Uterus (tissue), 4 donors: Measurements from ENCODE around the gene IDNK. TPM values are rescaled to one million over a fixed set of nuclear protein-coding genes. Genes with fewer than 3 reads are reported as not detected.

ENCODE experiments used
- DNase-seq, 2 donors: peaks; one replicate each; pipeline ENCODE4 v3.0.0-alpha.2; 2019 to 2020
- H3K27ac ChIP-seq, 2 donors: fragments of 200-600 bp; sonication (generic); 1 replicate in 1 of 2; 2 replicates in 1 of 2; pipeline ENCODE4 v1.5.1; 2016 to 2018
- H3K27me3 ChIP-seq, 2 donors: fragments of 200-600 bp; sonication (generic); one replicate each; pipeline ENCODE4 v1.5.1; 2018 to 2019; ENCODE audit warnings: control low read depth in 1 of 2
- H3K36me3 ChIP-seq, 2 donors: fragments of 200-600 bp; sonication (generic); one replicate each; pipeline ENCODE4 v1.5.1; 2019; ENCODE audit warnings: control low read depth in 1 of 2
- H3K4me1 ChIP-seq, 2 donors: fragments of 200-600 bp; sonication (generic); one replicate each; pipeline ENCODE4 v1.5.1; 2018 to 2019; ENCODE audit warnings: control low read depth in 1 of 2
- H3K4me3 ChIP-seq, 2 donors: fragments of 200-600 bp; sonication (generic); 1 replicate in 1 of 2; 2 replicates in 1 of 2; pipeline ENCODE4 v1.5.1; 2018 to 2019; ENCODE audit warnings: mild to moderate bottlenecking in 1 of 2
- H3K9me3 ChIP-seq, 2 donors: fragments of 200-600 bp; sonication (generic); one replicate each; pipeline ENCODE4 v1.5.1; 2019; ENCODE audit warnings: control low read depth in 1 of 2
- POLR2A ChIP-seq, 2 donors: fragments of 450-650 bp; IDR thresholded peaks; one replicate each; pipeline ENCODE4 v1.6.1; 2016; ENCODE audit warnings: antibody characterized with exemption in 2 of 2, mild to moderate bottlenecking in 1 of 2, moderate library complexity in 1 of 2
- intact Hi-C: fragments of 100-400 bp; cut with DNase I; formaldehyde crosslinking; loops from one replicate; pipeline ENCODE4 v1.15.1; 2023; ENCODE audit warnings: low total_unique reads
- total RNA-seq, 4 donors: library from RNA; depleted of rRNA in 3 of 4; stranded (reverse); fragments of >200 nt in 3 of 4; gene quantifications; one replicate each; pipeline versions ENCODE4 v1.1.0 to v1.2.4, GENCODE V29; 2014 to 2023
- TF ChIP-seq, protein P1 (sequence below), 4 experiments: fragments of 200-600 bp in 2 of 4; fragments of 450-650 bp in 2 of 4; sonication (generic) in 2 of 4; IDR thresholded peaks; one replicate each; pipeline ENCODE4 v1.5.1; 2016 to 2019; ENCODE audit warnings: antibody characterized with exemption in 4 of 4, mild to moderate bottlenecking in 2 of 4, moderate library complexity in 1 of 4
- donor health status: DM: yes; HTN: yes; CAD: no.

The IDNK gene
- total RNA-seq, 4 donors from 2014 or later: 2.6 to 5.5 (median 4.0) TPM; not detected in 1

DNA sequence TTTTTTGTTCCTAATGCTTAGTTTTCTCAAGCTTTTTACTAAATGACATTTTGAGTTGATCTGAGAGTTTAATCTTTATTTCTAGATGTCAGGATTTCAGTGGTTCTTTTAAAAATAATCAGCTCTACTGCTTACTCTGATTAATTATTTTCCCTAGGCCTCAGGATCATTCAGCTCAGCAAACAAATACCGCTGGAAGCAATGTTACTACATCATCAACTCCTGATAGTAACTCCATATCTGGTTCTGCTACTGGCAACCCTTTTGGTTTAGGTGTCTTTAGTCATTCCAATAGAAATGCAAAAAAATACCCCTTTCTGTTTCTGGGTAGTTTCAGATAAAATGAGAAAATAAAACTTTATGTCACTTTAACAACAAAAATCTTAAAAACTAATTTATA, 5.6 kb upstream of the IDNK start:
- H3K4me1 ChIP-seq: no peaks in the 10 kb centered on the region
- H3K36me3 ChIP-seq: no peaks in the 10 kb centered on the region
- DNase-seq: no peak
- no peaks in the 10 kb centered on the region for H3K9me3 ChIP-seq
- H3K27me3 ChIP-seq: no peaks in the 10 kb centered on the region
- intact Hi-C loops: no loop called here
- H3K27ac ChIP-seq: no peak overlapping the region
- no peak overlapping the region for H3K4me3 ChIP-seq
- TF ChIP-seq POLR2A (IDR thresholded peaks at IDR 0.05): no peak
- TF ChIP-seq, protein P1, sequence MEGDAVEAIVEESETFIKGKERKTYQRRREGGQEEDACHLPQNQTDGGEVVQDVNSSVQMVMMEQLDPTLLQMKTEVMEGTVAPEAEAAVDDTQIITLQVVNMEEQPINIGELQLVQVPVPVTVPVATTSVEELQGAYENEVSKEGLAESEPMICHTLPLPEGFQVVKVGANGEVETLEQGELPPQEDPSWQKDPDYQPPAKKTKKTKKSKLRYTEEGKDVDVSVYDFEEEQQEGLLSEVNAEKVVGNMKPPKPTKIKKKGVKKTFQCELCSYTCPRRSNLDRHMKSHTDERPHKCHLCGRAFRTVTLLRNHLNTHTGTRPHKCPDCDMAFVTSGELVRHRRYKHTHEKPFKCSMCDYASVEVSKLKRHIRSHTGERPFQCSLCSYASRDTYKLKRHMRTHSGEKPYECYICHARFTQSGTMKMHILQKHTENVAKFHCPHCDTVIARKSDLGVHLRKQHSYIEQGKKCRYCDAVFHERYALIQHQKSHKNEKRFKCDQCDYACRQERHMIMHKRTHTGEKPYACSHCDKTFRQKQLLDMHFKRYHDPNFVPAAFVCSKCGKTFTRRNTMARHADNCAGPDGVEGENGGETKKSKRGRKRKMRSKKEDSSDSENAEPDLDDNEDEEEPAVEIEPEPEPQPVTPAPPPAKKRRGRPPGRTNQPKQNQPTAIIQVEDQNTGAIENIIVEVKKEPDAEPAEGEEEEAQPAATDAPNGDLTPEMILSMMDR (IDR thresholded peaks at IDR 0.05): no peak

DNA sequence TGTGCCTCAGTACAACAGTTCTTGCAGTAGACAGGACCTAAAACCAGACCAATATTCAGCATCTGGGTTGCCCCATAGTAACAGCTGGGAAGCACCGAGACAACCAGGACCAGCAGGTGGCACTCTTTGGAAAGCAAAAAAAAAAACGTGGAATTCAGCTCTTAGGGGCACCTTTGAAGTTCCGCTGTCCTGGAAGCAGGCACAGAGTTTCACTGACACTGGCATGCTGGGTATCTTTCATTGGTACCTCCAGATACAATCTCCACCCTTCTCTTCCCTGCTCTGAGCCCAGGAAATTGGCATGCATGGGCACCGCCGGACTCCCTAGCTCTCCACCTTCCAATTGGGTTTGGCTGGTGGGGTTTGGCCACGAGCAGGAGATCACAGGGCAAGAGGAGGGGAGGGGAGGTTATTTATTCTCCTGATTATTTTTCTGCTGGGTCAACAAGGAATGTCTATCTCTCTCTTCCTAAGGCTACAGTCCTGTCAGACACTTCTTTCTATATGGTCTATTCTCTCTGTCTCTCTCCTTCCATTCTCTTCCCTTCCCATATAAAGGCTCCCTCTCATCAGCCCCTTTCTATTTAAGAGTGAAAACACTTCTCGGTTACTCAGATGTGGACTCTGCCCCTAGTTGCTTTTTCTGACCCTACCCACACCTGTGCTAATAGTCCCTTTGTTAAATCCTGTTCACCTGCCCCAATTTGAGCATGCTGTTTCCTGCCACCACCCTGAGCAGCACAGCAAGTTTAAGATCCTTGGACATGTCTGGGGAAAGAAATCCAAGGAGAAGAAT, 1.9 kb upstream of the IDNK start:
- Histone ChIP-seq H3K4me1 (no peaks in the 10 kb centered on the region), H3K27ac (no peak overlapping the region), H3K27me3 (no peaks in the 10 kb centered on the region), H3K36me3 (no peaks in the 10 kb centered on the region), H3K4me3 (no peak overlapping the region), H3K9me3 (no peaks in the 10 kb centered on the region)
- DNase-seq: no peak
- intact Hi-C loops: no loop called here
- TF ChIP-seq, protein P1 (IDR thresholded peaks at IDR 0.05): peak; percentile 39 to 66 (median 48)
- no peak for TF ChIP-seq POLR2A (IDR thresholded peaks at IDR 0.05)

DNA sequence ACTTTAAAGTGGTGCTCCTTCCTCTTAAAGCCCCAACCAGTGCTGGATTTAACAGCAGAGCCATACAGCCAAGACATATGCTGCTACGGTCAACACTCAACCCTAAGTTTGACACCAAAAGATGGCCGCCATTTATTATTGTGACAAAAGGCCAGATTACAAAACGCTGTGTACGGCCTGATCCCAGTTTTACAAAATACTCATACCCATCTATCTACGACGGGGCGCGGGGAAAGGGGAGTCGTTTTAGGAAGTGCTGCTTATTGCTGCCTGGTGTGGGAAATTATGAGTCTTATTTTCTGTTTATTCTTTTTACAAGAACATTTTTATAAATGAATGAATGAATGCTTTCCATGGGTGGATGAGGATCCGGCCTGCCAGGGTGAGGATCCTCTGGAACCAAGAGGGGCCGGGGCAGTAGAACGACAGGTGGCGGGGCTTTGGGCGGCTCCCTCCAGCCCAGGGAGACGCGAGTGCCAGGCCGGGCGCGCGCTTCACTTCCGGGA, 457 bp upstream of the IDNK start:
- TF ChIP-seq POLR2A (IDR thresholded peaks at IDR 0.05): no peak
- TF ChIP-seq, protein P1 (IDR thresholded peaks at IDR 0.05): no peak
- DNase-seq: peak in 1 of 2 donors; percentile 50
- Histone ChIP-seq H3K4me3 (peak overlapping the region; percentile 54 to 78), H3K27me3 (no peaks in the 10 kb centered on the region), H3K36me3 (no peaks in the 10 kb centered on the region), H3K27ac (peak overlapping the region; percentile 86 to 87), H3K4me1 (no peaks in the 10 kb centered on the region), H3K9me3 (no peaks in the 10 kb centered on the region)
- intact Hi-C loops: no loop called here

DNA sequence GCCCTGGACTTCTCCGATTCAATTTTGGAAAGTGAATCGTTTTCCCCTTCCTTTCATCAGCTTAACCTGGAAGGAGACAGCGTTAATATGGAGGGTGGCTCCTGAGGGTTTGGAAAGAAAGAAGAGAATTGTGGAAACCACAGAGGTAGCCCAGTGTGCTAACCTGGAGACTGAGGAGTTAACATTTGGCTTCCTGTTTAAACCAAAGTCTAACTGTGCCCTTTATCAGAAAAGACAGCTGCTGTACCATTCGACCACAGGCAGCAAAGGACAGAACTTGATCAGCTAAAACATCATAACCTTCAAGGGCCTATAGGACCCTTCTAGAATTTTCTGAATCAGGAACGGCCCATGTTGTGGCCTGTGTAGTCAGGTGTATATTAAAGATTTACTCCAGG, 735 bp downstream of the IDNK start:
- Histone ChIP-seq H3K27ac (peak overlapping the region; percentile 86 to 87), H3K36me3 (no peaks in the 10 kb centered on the region), H3K4me1 (no peaks in the 10 kb centered on the region), H3K27me3 (no peaks in the 10 kb centered on the region), H3K9me3 (no peaks in the 10 kb centered on the region), H3K4me3 (peak overlapping the region; percentile 54 to 78)
- no peak for DNase-seq
- intact Hi-C loops: no loop called here
- TF ChIP-seq, protein P1 (IDR thresholded peaks at IDR 0.05): no peak
- no peak for TF ChIP-seq POLR2A (IDR thresholded peaks at IDR 0.05)

GRCh38 chr9:83625178-83625577, 2.2 kb downstream of the IDNK start:
- H3K36me3 ChIP-seq: no peaks in the 10 kb centered on the region
- TF ChIP-seq POLR2A (IDR thresholded peaks at IDR 0.05): no peak
- TF ChIP-seq, protein P1 (IDR thresholded peaks at IDR 0.05): no peak
- no peak for DNase-seq
- H3K4me3 ChIP-seq: no peak overlapping the region
- no peaks in the 10 kb centered on the region for H3K27me3 ChIP-seq
- no peaks in the 10 kb centered on the region for H3K4me1 ChIP-seq
- H3K27ac ChIP-seq: no peak overlapping the region
- no peaks in the 10 kb centered on the region for H3K9me3 ChIP-seq
- intact Hi-C loops: no loop called here
